ENCODE data around the gene DMRT1.
A peak's percentile ranks its signal among the peaks of the same experiment; 100 is the strongest.
"Not testable (repeated sequence)": the region's sequence is repeated elsewhere in the genome, so short reads cannot be mapped to it uniquely, and the experiment has no call there.

The DMRT1 gene

GRCh38 chr9:859251-859650 lies 17.8 kb downstream of the DMRT1 start:
- DNase-seq (ENCODE audit: low spot score) = no peak

GRCh38 chr9:860706-861105 lies 19.2 kb downstream of the DMRT1 start:
- no peak for DNase-seq (ENCODE audit: low spot score)

- DNase-seq (ENCODE audit: low spot score) = not testable (repeated sequence)
Observed at GRCh38 chr9:861525-861924, 20.0 kb downstream of the DMRT1 start.

- no peak for DNase-seq (ENCODE audit: low spot score)
Observed at GRCh38 chr9:875119-875962, 33.8 kb downstream of the DMRT1 start.

- DNase-seq (ENCODE audit: low spot score) = no peak
Observed at GRCh38 chr9:876425-876824, 34.9 kb downstream of the DMRT1 start.

GRCh38 chr9:878239-878638 lies 36.7 kb downstream of the DMRT1 start:
- no peak for DNase-seq (ENCODE audit: low spot score)

- no peak for DNase-seq (ENCODE audit: low spot score)
Observed at GRCh38 chr9:880725-881124, 39.2 kb downstream of the DMRT1 start.

- no peak for DNase-seq (ENCODE audit: low spot score)
Observed at GRCh38 chr9:882416-882924, 41.0 kb downstream of the DMRT1 start.

- no peak for DNase-seq (ENCODE audit: low spot score)
Observed at GRCh38 chr9:883011-883410, 41.5 kb downstream of the DMRT1 start.

GRCh38 chr9:886886-887285 lies 45.4 kb downstream of the DMRT1 start:
- no peak for DNase-seq (ENCODE audit: low spot score)

GRCh38 chr9:892123-892522 lies 50.6 kb downstream of the DMRT1 start:
- DNase-seq (ENCODE audit: low spot score) = no peak

- no peak for DNase-seq (ENCODE audit: low spot score)
Observed at GRCh38 chr9:893115-893514, 51.6 kb downstream of the DMRT1 start.

- peak; percentile 1 for DNase-seq (ENCODE audit: low spot score)
Observed at GRCh38 chr9:893843-894420, 52.4 kb downstream of the DMRT1 start.

GRCh38 chr9:899440-900184 lies 58.1 kb downstream of the DMRT1 start:
- no peak for DNase-seq (ENCODE audit: low spot score)

GRCh38 chr9:903886-904285 lies 62.4 kb downstream of the DMRT1 start:
- peak; percentile 1 for DNase-seq (ENCODE audit: low spot score)

- DNase-seq (ENCODE audit: low spot score) = no peak
Observed at GRCh38 chr9:905906-906305, 64.4 kb downstream of the DMRT1 start.

GRCh38 chr9:908536-909205 lies 67.2 kb downstream of the DMRT1 start:
- no peak for DNase-seq (ENCODE audit: low spot score)

- no peak for DNase-seq (ENCODE audit: low spot score)
Observed at GRCh38 chr9:911005-911404, 69.5 kb downstream of the DMRT1 start.

GRCh38 chr9:912776-913175 lies 71.3 kb downstream of the DMRT1 start:
- no peak for DNase-seq (ENCODE audit: low spot score)

GRCh38 chr9:913526-913925 lies 72.0 kb downstream of the DMRT1 start:
- not testable (repeated sequence) for DNase-seq (ENCODE audit: low spot score)

GRCh38 chr9:917730-918129 lies 76.2 kb downstream of the DMRT1 start:
- no peak for DNase-seq (ENCODE audit: low spot score)

- DNase-seq (ENCODE audit: low spot score) = no peak
Observed at GRCh38 chr9:920927-921326, 79.4 kb downstream of the DMRT1 start.

Measured in SK-N-DZ (cell line).